Keratinocyte (primary cell): ENCODE results near the gene CCNK. TPM values are rescaled to one million over a fixed set of nuclear protein-coding genes. Genes with fewer than 3 reads are reported as not detected.

Experiments used
- DNase-seq: peaks from one replicate; pipeline ENCODE4 v3.0.0-alpha.2; 2011; ENCODE audit warnings: low read depth, missing footprints, low spot score
- FAIRE-seq: peaks from 2 replicates; lab custom pipeline; 2011; peaks lifted over from hg19 to GRCh38; lab: Jason Lieb, UNC
- H2AFZ ChIP-seq: 2 replicates; pipeline ENCODE4 v1.6.0; 2012; ENCODE audit warnings: low read length, control low read depth, inconsistent platforms; ENCODE audit not compliant: control insufficient read depth
- H3K27ac ChIP-seq: 2 replicates; pipeline ENCODE4 v1.5.1; 2011; ENCODE audit warnings: low read length; ENCODE audit not compliant: control insufficient read depth, insufficient read depth
- H3K27me3 ChIP-seq: 3 replicates; pipeline ENCODE4 v1.6.0; 2011; ENCODE audit warnings: low read length; ENCODE audit not compliant: control insufficient read depth, insufficient read depth; ENCODE audit errors: extremely low read depth
- H3K36me3 ChIP-seq, 2 experiments: 2 replicates in 1 of 2; 3 replicates in 1 of 2; pipeline ENCODE4 v1.5.1; 2011; ENCODE audit warnings: low read length in 2 of 2, mild to moderate bottlenecking in 1 of 2; ENCODE audit not compliant: control insufficient read depth in 2 of 2, insufficient read depth in 2 of 2; ENCODE audit errors: extremely low read depth in 1 of 2
- H3K4me1 ChIP-seq: 3 replicates; pipeline ENCODE4 v1.5.1; 2011; ENCODE audit warnings: low read length; ENCODE audit not compliant: control insufficient read depth, insufficient read depth; ENCODE audit errors: extremely low read depth
- H3K4me2 ChIP-seq: 3 replicates; pipeline ENCODE4 v1.6.0; 2011; ENCODE audit warnings: low read depth, low read length; ENCODE audit not compliant: control insufficient read depth, insufficient read depth; ENCODE audit errors: extremely low read depth
- H3K4me3 ChIP-seq, 3 experiments: fragments of 200-600 bp in 1 of 3; sonication (generic) in 1 of 3; 2 replicates in 2 of 3; 3 replicates in 1 of 3; pipeline ENCODE4 v1.5.1; 2011 to 2016; ENCODE audit warnings: low read length in 3 of 3, mild to moderate bottlenecking in 3 of 3, control low read depth in 2 of 3, inconsistent platforms in 1 of 3, low read depth in 1 of 3, mixed read lengths in 1 of 3, mixed run types in 1 of 3, moderate library complexity in 1 of 3; ENCODE audit not compliant: control insufficient read depth in 2 of 3, insufficient read depth in 2 of 3; ENCODE audit errors: extremely low read depth in 1 of 3
- H3K79me2 ChIP-seq: 2 replicates; pipeline ENCODE4 v1.6.0; 2012; ENCODE audit warnings: low read length; ENCODE audit not compliant: control insufficient read depth, insufficient read depth
- H3K9ac ChIP-seq: 3 replicates; pipeline ENCODE4 v1.6.0; 2011; ENCODE audit warnings: low read length; ENCODE audit not compliant: control insufficient read depth, insufficient read depth; ENCODE audit errors: extremely low read depth
- H3K9me1 ChIP-seq: 3 replicates; pipeline ENCODE4 v1.6.0; 2011; ENCODE audit warnings: low read length; ENCODE audit not compliant: control insufficient read depth, insufficient read depth; ENCODE audit errors: extremely low read depth
- H3K9me3 ChIP-seq: 2 replicates; pipeline ENCODE4 v1.5.1; 2012; ENCODE audit warnings: low read depth, low read length; ENCODE audit not compliant: control insufficient read depth
- H4K20me1 ChIP-seq: 3 replicates; pipeline ENCODE4 v1.6.0; 2011; ENCODE audit warnings: low read length; ENCODE audit not compliant: control insufficient read depth, insufficient read depth; ENCODE audit errors: extremely low read depth
- EZH2 ChIP-seq: IDR thresholded peaks from one replicate; pipeline ENCODE4 v1.6.1; 2012; ENCODE audit warnings: inconsistent platforms, mild to moderate bottlenecking, low read length, moderate library complexity
- dilution Hi-C: fragments of 300-500 bp; cut with MboI; formaldehyde crosslinking; loops from one replicate; pipeline ENCODE4 v1.7.0; 2020; ENCODE audit warnings: low sequenced_read_pairs; ENCODE audit not compliant: extremely low pct_ligation_motif_present
- polyA plus RNA-seq, 5 experiments: library from polyadenylated mRNA; depleted of rRNA in 3 of 5; stranded (reverse) in 3 of 5; stranded (forward) in 1 of 5; unstranded in 1 of 5; fragments of >200 nt; gene quantifications; 1 replicate in 1 of 5; 2 replicates in 3 of 5; 3 replicates in 1 of 5; pipeline versions ENCODE4 v1.2.1 to v1.2.3, GENCODE V29; 2011 to 2012; ENCODE audit warnings: missing spikeins in 2 of 5, low read depth in 1 of 5, low replicate concordance in 1 of 5
- TF ChIP-seq, protein P1 (sequence below), 3 experiments: IDR thresholded peaks in 1 of 3; conservative IDR thresholded peaks in 1 of 3; optimal IDR thresholded peaks in 1 of 3; 2 replicates in 2 of 3; 3 replicates in 1 of 3; pipeline versions ENCODE3 to v1.5.1; 2011; ENCODE audit warnings: low read length in 3 of 3, mild to moderate bottlenecking in 3 of 3, moderate library complexity in 2 of 3, control low read depth in 1 of 3, inconsistent platforms in 1 of 3; ENCODE audit not compliant: insufficient read depth in 2 of 3; ENCODE audit errors: extremely low read depth in 1 of 3

The CCNK gene
- polyA plus RNA-seq, 1 donor (not counting 4 experiments of a cell fraction or from before 2014, with no cell fraction given), result 12.8 TPM

- no peaks in the 10 kb centered on the region for H3K27me3 ChIP-seq
- H3K9me3 ChIP-seq, result no peaks in the 10 kb centered on the region
- no peak overlapping the region for H3K4me2 ChIP-seq
- no peak overlapping the region for H3K4me3 ChIP-seq
- no peak overlapping the region for H3K9ac ChIP-seq
- no peaks in the 10 kb centered on the region for H3K9me1 ChIP-seq
- no peak for TF ChIP-seq EZH2
- TF ChIP-seq, protein P1, sequence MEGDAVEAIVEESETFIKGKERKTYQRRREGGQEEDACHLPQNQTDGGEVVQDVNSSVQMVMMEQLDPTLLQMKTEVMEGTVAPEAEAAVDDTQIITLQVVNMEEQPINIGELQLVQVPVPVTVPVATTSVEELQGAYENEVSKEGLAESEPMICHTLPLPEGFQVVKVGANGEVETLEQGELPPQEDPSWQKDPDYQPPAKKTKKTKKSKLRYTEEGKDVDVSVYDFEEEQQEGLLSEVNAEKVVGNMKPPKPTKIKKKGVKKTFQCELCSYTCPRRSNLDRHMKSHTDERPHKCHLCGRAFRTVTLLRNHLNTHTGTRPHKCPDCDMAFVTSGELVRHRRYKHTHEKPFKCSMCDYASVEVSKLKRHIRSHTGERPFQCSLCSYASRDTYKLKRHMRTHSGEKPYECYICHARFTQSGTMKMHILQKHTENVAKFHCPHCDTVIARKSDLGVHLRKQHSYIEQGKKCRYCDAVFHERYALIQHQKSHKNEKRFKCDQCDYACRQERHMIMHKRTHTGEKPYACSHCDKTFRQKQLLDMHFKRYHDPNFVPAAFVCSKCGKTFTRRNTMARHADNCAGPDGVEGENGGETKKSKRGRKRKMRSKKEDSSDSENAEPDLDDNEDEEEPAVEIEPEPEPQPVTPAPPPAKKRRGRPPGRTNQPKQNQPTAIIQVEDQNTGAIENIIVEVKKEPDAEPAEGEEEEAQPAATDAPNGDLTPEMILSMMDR (optimal IDR thresholded peaks at IDR 0.05 in 1 of 3, IDR thresholded peaks at IDR 0.05 in 1 of 3, conservative IDR thresholded peaks at IDR 0.05 in 1 of 3; ENCODE audit: extremely low read depth in 1 of 3, insufficient read depth in 2 of 3, low read length in 3 of 3), result no peak
- H3K79me2 ChIP-seq, result peaks cover 90% of the 10 kb centered on the region
- peaks cover 14% of the 10 kb centered on the region for H4K20me1 ChIP-seq
- H3K27ac ChIP-seq, result no peak overlapping the region
- no peak overlapping the region for H2AFZ ChIP-seq
- no peaks in the 10 kb centered on the region for H3K4me1 ChIP-seq
- dilution Hi-C loops, result no loop called here
- DNase-seq, result no peak
- H3K36me3 ChIP-seq, result no peaks in the 10 kb centered on the region
- FAIRE-seq, result no peak
These were observed 68.5 kb downstream of the CCNK start for GRCh38 chr14:99549684-99550083.

GRCh38 chr14:99550387-99550992 lies 69.3 kb downstream of the CCNK start:
- Histone ChIP-seq H3K4me1 (no peaks in the 10 kb centered on the region), H4K20me1 (peaks cover 14% of the 10 kb centered on the region), H3K9me3 (no peaks in the 10 kb centered on the region), H2AFZ (no peak overlapping the region), H3K4me3 (no peak overlapping the region), H3K9ac (no peak overlapping the region), H3K4me2 (no peak overlapping the region), H3K9me1 (no peaks in the 10 kb centered on the region), H3K27me3 (no peaks in the 10 kb centered on the region), H3K79me2 (peaks cover 89% of the 10 kb centered on the region), H3K27ac (no peak overlapping the region), H3K36me3 (no peaks in the 10 kb centered on the region)
- DNase-seq (no peak), FAIRE-seq (no peak)
- dilution Hi-C loops, result no loop called here
- no peak for TF ChIP-seq EZH2
- TF ChIP-seq, protein P1 (optimal IDR thresholded peaks at IDR 0.05 in 1 of 3, IDR thresholded peaks at IDR 0.05 in 1 of 3, conservative IDR thresholded peaks at IDR 0.05 in 1 of 3; ENCODE audit: extremely low read depth in 1 of 3, insufficient read depth in 2 of 3, low read length in 3 of 3), result no peak
